NT2/D1 (cell line): ENCODE results near the gene MMUT.

Source experiments
- DNase-seq: peaks from one replicate; pipeline ENCODE4 v3.0.0-alpha.2; 2011; ENCODE audit warnings: low read depth, low spot score
- H3K27me3 ChIP-seq: 2 replicates; pipeline ENCODE4 v1.6.0; 2011; ENCODE audit warnings: mild to moderate bottlenecking; ENCODE audit not compliant: insufficient read length, insufficient read depth
- H3K36me3 ChIP-seq: 2 replicates; pipeline ENCODE4 v1.6.1; 2011; ENCODE audit warnings: mild to moderate bottlenecking, low read length, mixed read lengths; ENCODE audit not compliant: insufficient read depth, insufficient read length
- H3K4me1 ChIP-seq: 2 replicates; pipeline ENCODE4 v1.5.1; 2011; ENCODE audit not compliant: insufficient read depth, insufficient read length
- H3K4me3 ChIP-seq: 2 replicates; pipeline ENCODE4 v1.5.1; 2011; ENCODE audit warnings: low read depth; ENCODE audit not compliant: insufficient read length
- H3K9ac ChIP-seq: 2 replicates; pipeline ENCODE4 v1.6.0; 2011; ENCODE audit warnings: low read depth; ENCODE audit not compliant: insufficient read length
- H3K9me3 ChIP-seq: 2 replicates; pipeline ENCODE4 v1.5.1; 2011; ENCODE audit warnings: mild to moderate bottlenecking, low read length; ENCODE audit not compliant: insufficient read depth
- SUZ12 ChIP-seq: IDR thresholded peaks from 2 replicates; pipeline ENCODE4 v1.6.1; 2011; ENCODE audit not compliant: insufficient read length, insufficient read depth; ENCODE audit errors: extremely low read depth
- YY1 ChIP-seq: IDR thresholded peaks from 2 replicates; pipeline ENCODE4 v1.6.1; 2011; ENCODE audit not compliant: insufficient read length, insufficient read depth
- ZNF274 ChIP-seq: IDR thresholded peaks from 2 replicates; pipeline ENCODE4 v1.6.1; 2011; ENCODE audit warnings: mild to moderate bottlenecking, low read depth, low read length

MMUT gene

GRCh38 chr6:49462599-49462926 is 490 bp downstream of the MMUT start:
- H3K36me3 ChIP-seq, result peaks cover 6% of the 10 kb centered on the region
- TF ChIP-seq SUZ12 (no peak), YY1 (no peak), ZNF274 (no peak)
- no peaks in the 10 kb centered on the region for H3K9me3 ChIP-seq
- no peak for DNase-seq
- H3K4me1 ChIP-seq, result no peaks in the 10 kb centered on the region
- peak overlapping the region; percentile 83 for H3K9ac ChIP-seq
- H3K4me3 ChIP-seq, result peak overlapping the region; percentile 91
- H3K27me3 ChIP-seq, result no peaks in the 10 kb centered on the region

- H3K27me3 ChIP-seq, result no peaks in the 10 kb centered on the region
- H3K4me1 ChIP-seq, result no peaks in the 10 kb centered on the region
- peak overlapping the region; percentile 91 for H3K4me3 ChIP-seq
- TF ChIP-seq YY1 (no peak), SUZ12 (no peak), ZNF274 (no peak)
- H3K9ac ChIP-seq, result peak overlapping the region; percentile 83
- H3K36me3 ChIP-seq, result peaks cover 6% of the 10 kb centered on the region
- no peak for DNase-seq
- no peaks in the 10 kb centered on the region for H3K9me3 ChIP-seq
These were observed 982 bp downstream of the MMUT start for GRCh38 chr6:49462071-49462470.

GRCh38 chr6:49457771-49458170 is 5.3 kb downstream of the MMUT start:
- TF ChIP-seq ZNF274 (no peak), SUZ12 (no peak), YY1 (no peak)
- no peak for DNase-seq
- no peaks in the 10 kb centered on the region for H3K27me3 ChIP-seq

GRCh38 chr6:49454787-49455709 is 8.0 kb downstream of the MMUT start:
- no peak overlapping the region for H3K9ac ChIP-seq
- H3K27me3 ChIP-seq, result no peaks in the 10 kb centered on the region
- DNase-seq, result no peak
- H3K4me3 ChIP-seq, result no peak overlapping the region
- no peaks in the 10 kb centered on the region for H3K36me3 ChIP-seq
- no peaks in the 10 kb centered on the region for H3K4me1 ChIP-seq
- H3K9me3 ChIP-seq, result no peaks in the 10 kb centered on the region
- no peak for TF ChIP-seq YY1
- TF ChIP-seq ZNF274, result no peak
- TF ChIP-seq SUZ12, result no peak

More at GRCh38 chr6:49457771-49458170, 5.3 kb downstream of the MMUT start:
- H3K9me3 ChIP-seq, result no peaks in the 10 kb centered on the region
- H3K4me1 ChIP-seq, result no peaks in the 10 kb centered on the region
- H3K36me3 ChIP-seq, result no peaks in the 10 kb centered on the region
- H3K4me3 ChIP-seq, result no peak overlapping the region
- H3K9ac ChIP-seq, result no peak overlapping the region

- no peaks in the 10 kb centered on the region for H3K36me3 ChIP-seq
- DNase-seq, result no peak
These were observed 9.8 kb downstream of the MMUT start for GRCh38 chr6:49453221-49453620.

GRCh38 chr6:49430866-49431265 is 32.2 kb downstream of the MMUT start:
- Histone ChIP-seq H3K36me3 (peaks cover 13% of the 10 kb centered on the region), H3K27me3 (no peaks in the 10 kb centered on the region), H3K9me3 (no peaks in the 10 kb centered on the region), H3K4me1 (no peaks in the 10 kb centered on the region), H3K4me3 (no peak overlapping the region), H3K9ac (no peak overlapping the region)
- no peak for DNase-seq
- TF ChIP-seq ZNF274 (no peak), YY1 (no peak), SUZ12 (no peak)

More at GRCh38 chr6:49453221-49453620, 9.8 kb downstream of the MMUT start:
- no peaks in the 10 kb centered on the region for H3K9me3 ChIP-seq
- no peaks in the 10 kb centered on the region for H3K27me3 ChIP-seq
- H3K9ac ChIP-seq, result no peak overlapping the region
- H3K4me1 ChIP-seq, result no peaks in the 10 kb centered on the region
- no peak for TF ChIP-seq ZNF274
- no peak for TF ChIP-seq SUZ12
- TF ChIP-seq YY1, result no peak
- H3K4me3 ChIP-seq, result no peak overlapping the region

GRCh38 chr6:49430187-49430586 is 32.9 kb downstream of the MMUT start:
- TF ChIP-seq ZNF274 (no peak), YY1 (no peak), SUZ12 (no peak)
- H3K9ac ChIP-seq, result no peak overlapping the region
- H3K4me1 ChIP-seq, result no peaks in the 10 kb centered on the region
- no peaks in the 10 kb centered on the region for H3K9me3 ChIP-seq
- H3K27me3 ChIP-seq, result no peaks in the 10 kb centered on the region
- H3K4me3 ChIP-seq, result no peak overlapping the region
- DNase-seq, result no peak
- H3K36me3 ChIP-seq, result peaks cover 11% of the 10 kb centered on the region
